H9 (cell line): ENCODE results near the gene NEB. TPM values are rescaled to one million over a fixed set of nuclear protein-coding genes. Genes with fewer than 3 reads are reported as not detected.
A peak's percentile ranks its signal among the peaks of the same experiment; 100 is the strongest.

Experiments used
- DNase-seq: peaks from one replicate; pipeline ENCODE4 v3.0.0-alpha.2; 2017
- H2AFZ ChIP-seq: one replicate; pipeline ENCODE4 v1.6.1; 2013; ENCODE audit warnings: mild to moderate bottlenecking, low read length, control low read depth, moderate library complexity
- H2AK5ac ChIP-seq: 2 replicates; pipeline ENCODE4 v1.6.1; 2013; ENCODE audit warnings: low read length, control low read depth, mixed read lengths; ENCODE audit not compliant: insufficient read length
- H2BK120ac ChIP-seq: one replicate; pipeline ENCODE4 v1.6.1; 2013; ENCODE audit warnings: low read depth, mild to moderate bottlenecking, low read length, control low read depth, inconsistent platforms; ENCODE audit not compliant: poor library complexity, severe bottlenecking
- H2BK12ac ChIP-seq: 2 replicates; pipeline ENCODE4 v1.6.1; 2013; ENCODE audit warnings: low read length, control low read depth, mixed read lengths, low read depth; ENCODE audit not compliant: insufficient read length
- H2BK15ac ChIP-seq: 2 replicates; pipeline ENCODE4 v1.6.1; 2013; ENCODE audit warnings: low read depth, low read length, control low read depth
- H2BK20ac ChIP-seq: one replicate; pipeline ENCODE4 v1.6.1; 2013; ENCODE audit warnings: low read depth, mild to moderate bottlenecking, low read length, control low read depth, inconsistent platforms; ENCODE audit not compliant: poor library complexity, severe bottlenecking
- H2BK5ac ChIP-seq: 2 replicates; pipeline ENCODE4 v1.6.1; 2013; ENCODE audit warnings: low read length, control low read depth, mixed read lengths; ENCODE audit not compliant: insufficient read length
- H3K14ac ChIP-seq: 2 replicates; pipeline ENCODE4 v1.6.1; 2013; ENCODE audit warnings: low read length, control low read depth; ENCODE audit not compliant: insufficient read depth
- H3K18ac ChIP-seq: 2 replicates; pipeline ENCODE4 v1.6.1; 2013; ENCODE audit warnings: low read depth, mild to moderate bottlenecking, mixed read lengths, low read length, control low read depth; ENCODE audit not compliant: insufficient read length
- H3K23ac ChIP-seq: 2 replicates; pipeline ENCODE4 v1.6.1; 2013; ENCODE audit warnings: low read length, control low read depth, mixed read lengths, low read depth; ENCODE audit not compliant: insufficient read length
- H3K23me2 ChIP-seq: 2 replicates; pipeline ENCODE4 v1.6.1; 2013; ENCODE audit warnings: low read depth, mild to moderate bottlenecking, mixed read lengths, low read length, control low read depth; ENCODE audit not compliant: insufficient read length, poor library complexity, severe bottlenecking
- H3K27ac ChIP-seq: 2 replicates; pipeline ENCODE4 v1.5.1; 2013; ENCODE audit warnings: low read length, control low read depth, mixed read lengths, low read depth; ENCODE audit not compliant: insufficient read length
- H3K27me3 ChIP-seq: 2 replicates; pipeline ENCODE4 v1.6.1; 2013; ENCODE audit warnings: low read length, control low read depth, inconsistent platforms; ENCODE audit not compliant: insufficient read depth
- H3K4ac ChIP-seq: 2 replicates; pipeline ENCODE4 v1.6.1; 2013; ENCODE audit warnings: low read depth, mild to moderate bottlenecking, control low read depth, inconsistent platforms, low read length, moderate library complexity
- H3K4me1 ChIP-seq: 2 replicates; pipeline ENCODE4 v1.6.1; 2013; ENCODE audit warnings: low read length, control low read depth, inconsistent platforms; ENCODE audit not compliant: insufficient read depth
- H3K4me2 ChIP-seq: 2 replicates; pipeline ENCODE4 v1.6.1; 2013; ENCODE audit warnings: low read length, control low read depth, mixed read lengths; ENCODE audit not compliant: insufficient read length, insufficient read depth
- H3K56ac ChIP-seq: 2 replicates; pipeline ENCODE4 v1.6.1; 2013; ENCODE audit warnings: low read depth, mild to moderate bottlenecking, mixed read lengths, low read length, control low read depth; ENCODE audit not compliant: insufficient read length
- H3K79me1 ChIP-seq: 2 replicates; pipeline ENCODE4 v1.6.1; 2013; ENCODE audit warnings: low read depth, mild to moderate bottlenecking, moderate library complexity, low read length, control low read depth, inconsistent platforms; ENCODE audit not compliant: insufficient read depth, poor library complexity, severe bottlenecking
- H3K79me2 ChIP-seq: 2 replicates; pipeline ENCODE4 v1.6.1; 2013; ENCODE audit warnings: low read length, control low read depth, inconsistent platforms; ENCODE audit not compliant: insufficient read depth
- H3K9ac ChIP-seq: 2 replicates; pipeline ENCODE4 v1.6.1; 2013; ENCODE audit warnings: low read length, control low read depth, mixed read lengths; ENCODE audit not compliant: insufficient read length; ENCODE audit errors: extremely low read depth
- H3K9me3 ChIP-seq: one replicate; pipeline ENCODE4 v1.6.1; 2013; ENCODE audit warnings: low read depth, low read length, inconsistent platforms; ENCODE audit not compliant: control insufficient read depth
- H3T11ph ChIP-seq: one replicate; pipeline ENCODE4 v1.6.1; 2013; ENCODE audit warnings: mild to moderate bottlenecking, low read length, control low read depth, inconsistent platforms
- H4K20me1 ChIP-seq: one replicate; pipeline ENCODE4 v1.6.1; 2013; ENCODE audit not compliant: control insufficient read depth, insufficient read length, insufficient read depth
- H4K5ac ChIP-seq: 2 replicates; pipeline ENCODE4 v1.6.1; 2013; ENCODE audit warnings: low read depth, mild to moderate bottlenecking, mixed read lengths, low read length, control low read depth; ENCODE audit not compliant: insufficient read length
- H4K8ac ChIP-seq: replicated peaks from 2 replicates; pipeline ENCODE4 v1.6.1; 2013; ENCODE audit warnings: low read length, control low read depth, mixed read lengths, low read depth; ENCODE audit not compliant: insufficient read length
- H4K91ac ChIP-seq: 2 replicates; pipeline ENCODE4 v1.6.1; 2013; ENCODE audit warnings: low read depth, mild to moderate bottlenecking, moderate library complexity, mixed read lengths, low read length, control low read depth; ENCODE audit not compliant: insufficient read length
- H3K27ac Mint-ChIP-seq, 3 experiments: 2 replicates in 2 of 3; 3 replicates in 1 of 3; pipeline ENCODE4 v1.8.0; 2020 to 2021; ENCODE audit warnings: mixed read lengths in 3 of 3, mild to moderate bottlenecking in 1 of 3, moderate library complexity in 1 of 3
- H3K27me3 Mint-ChIP-seq: 2 replicates; pipeline ENCODE4 v1.8.0; 2021; ENCODE audit warnings: low read depth, mild to moderate bottlenecking, moderate library complexity, mixed read lengths
- H3K36me3 Mint-ChIP-seq, 3 experiments: 2 replicates in 2 of 3; 3 replicates in 1 of 3; pipeline ENCODE4 v1.8.0; 2020 to 2021; ENCODE audit warnings: low read depth in 3 of 3, mixed read lengths in 3 of 3; ENCODE audit not compliant: insufficient read depth in 1 of 3
- H3K4me1 Mint-ChIP-seq, 2 experiments: 2 replicates each; pipeline ENCODE4 v1.8.0; 2020; ENCODE audit warnings: mixed read lengths in 2 of 2
- H3K4me3 Mint-ChIP-seq, 2 experiments: 2 replicates in 1 of 2; 3 replicates in 1 of 2; pipeline ENCODE4 v1.8.0; 2020 to 2021; ENCODE audit warnings: mild to moderate bottlenecking in 2 of 2, mixed read lengths in 2 of 2, moderate library complexity in 1 of 2
- H3K9me3 Mint-ChIP-seq, 2 experiments: 2 replicates in 1 of 2; 3 replicates in 1 of 2; pipeline ENCODE4 v1.8.0; 2020; ENCODE audit warnings: mild to moderate bottlenecking in 2 of 2, mixed read lengths in 2 of 2, moderate library complexity in 1 of 2
- WGBS: extraction: QIAGEN DNeasy Blood & Tissue Kit; methylation state at CpG from one replicate; pipeline ENCODE4 v1.1.7; 2013; ENCODE audit warnings: missing lambda C conversion rate, low lambda C conversion rate, mixed read lengths; ENCODE audit not compliant: insufficient read length; ENCODE audit errors: extremely low coverage; 5-methylcytosine and 5-hydroxymethylcytosine counted together
- total RNA-seq: library from RNA; stranded (reverse); gene quantifications from 2 replicates; pipeline ENCODE4 v1.2.1, GENCODE V29; 2021
- TF ChIP-seq, protein P1 (sequence below): fragments of 200-600 bp; sonication (generic); conservative IDR thresholded peaks from 3 replicates; pipeline ENCODE4 v1.8.0; 2021; ENCODE audit warnings: antibody characterized with exemption, mild to moderate bottlenecking

The NEB gene
- total RNA-seq, 1 experiment from 2014 or later: 0.98 TPM

- no peaks in the 10 kb centered on the region for H3K23me2 ChIP-seq
- no peaks in the 10 kb centered on the region for H3K79me1 ChIP-seq
- no CpG with 5 or more reads among the region's 4 CpGs for WGBS
- no peak overlapping the region for H2BK20ac ChIP-seq
- H4K5ac ChIP-seq: no peak overlapping the region
- H3K79me2 ChIP-seq: no peaks in the 10 kb centered on the region
- no peak overlapping the region for H2BK5ac ChIP-seq
- Mint-ChIP-seq H3K4me1 (peaks cover 3 to 7% of the 10 kb centered on the region in 2 experiments; a peak in 3 of 4 replicates), H3K36me3 (peaks cover 14 to 32% (median 28%) of the 10 kb centered on the region in 3 experiments; a peak in 6 of 7 replicates), H3K4me3 (no peak overlapping the region), H3K9me3 (0 out of 5 replicates have a peak, but pooled peaks cover 0 to 2% of the 10 kb centered on the region in 2 experiments), H3K27me3 (no peaks in the 10 kb centered on the region), H3K27ac (peak overlapping the region; percentile 28 to 66 (median 34); a peak in 4 of 7 replicates)
- H3K14ac ChIP-seq: no peak overlapping the region
- H3K9me3 ChIP-seq: no peaks in the 10 kb centered on the region
- no peak overlapping the region for H2BK120ac ChIP-seq
- H2AK5ac ChIP-seq: no peak overlapping the region
- H2BK12ac ChIP-seq: no peak overlapping the region
- no peaks in the 10 kb centered on the region for H3K4me1 ChIP-seq
- no peaks in the 10 kb centered on the region for H4K20me1 ChIP-seq
- no peak overlapping the region for H4K8ac ChIP-seq
- no peaks in the 10 kb centered on the region for H3K27me3 ChIP-seq
- H3K9ac ChIP-seq: no peak overlapping the region
- no peak overlapping the region for H3K56ac ChIP-seq
- H3K23ac ChIP-seq: no peak overlapping the region
- H3T11ph ChIP-seq: no peak overlapping the region
- no peak overlapping the region for H2BK15ac ChIP-seq
- no peak for DNase-seq
- H4K91ac ChIP-seq: no peak overlapping the region
- H2AFZ ChIP-seq: no peak overlapping the region
- H3K27ac ChIP-seq: no peak overlapping the region
- no peak overlapping the region for H3K18ac ChIP-seq
- no peak overlapping the region for H3K4ac ChIP-seq
- H3K4me2 ChIP-seq: no peak overlapping the region
- TF ChIP-seq, protein P1, sequence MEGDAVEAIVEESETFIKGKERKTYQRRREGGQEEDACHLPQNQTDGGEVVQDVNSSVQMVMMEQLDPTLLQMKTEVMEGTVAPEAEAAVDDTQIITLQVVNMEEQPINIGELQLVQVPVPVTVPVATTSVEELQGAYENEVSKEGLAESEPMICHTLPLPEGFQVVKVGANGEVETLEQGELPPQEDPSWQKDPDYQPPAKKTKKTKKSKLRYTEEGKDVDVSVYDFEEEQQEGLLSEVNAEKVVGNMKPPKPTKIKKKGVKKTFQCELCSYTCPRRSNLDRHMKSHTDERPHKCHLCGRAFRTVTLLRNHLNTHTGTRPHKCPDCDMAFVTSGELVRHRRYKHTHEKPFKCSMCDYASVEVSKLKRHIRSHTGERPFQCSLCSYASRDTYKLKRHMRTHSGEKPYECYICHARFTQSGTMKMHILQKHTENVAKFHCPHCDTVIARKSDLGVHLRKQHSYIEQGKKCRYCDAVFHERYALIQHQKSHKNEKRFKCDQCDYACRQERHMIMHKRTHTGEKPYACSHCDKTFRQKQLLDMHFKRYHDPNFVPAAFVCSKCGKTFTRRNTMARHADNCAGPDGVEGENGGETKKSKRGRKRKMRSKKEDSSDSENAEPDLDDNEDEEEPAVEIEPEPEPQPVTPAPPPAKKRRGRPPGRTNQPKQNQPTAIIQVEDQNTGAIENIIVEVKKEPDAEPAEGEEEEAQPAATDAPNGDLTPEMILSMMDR: no peak
Measured at GRCh38 chr2:151781642-151782041, 47.4 kb upstream of the NEB start.
